ENCODE results near the gene NR6A1. TPM values are rescaled to one million over a fixed set of nuclear protein-coding genes. Genes with fewer than 3 reads are reported as not detected.
A peak's percentile ranks its signal among the peaks of the same experiment; 100 is the strongest.

NR6A1 gene
- total RNA-seq, 4 donors from 2014 or later: 1.8 to 2.8 (median 2.0) TPM

- no peaks in the 10 kb centered on the region for H3K9me3 ChIP-seq
- intact Hi-C loops (cut with DNase I): no loop called here
- H3K4me1 ChIP-seq: peaks cover 11 to 26% (median 24%) of the 10 kb centered on the region in 4 donors
- TF ChIP-seq POLR2A (IDR thresholded peaks at IDR 0.05; ENCODE audit: low read depth): no peak
- TF ChIP-seq CTCF (IDR thresholded peaks at IDR 0.05): no peak
- TF ChIP-seq POLR2AphosphoS5 (IDR thresholded peaks at IDR 0.05): no peak
- no peak for TF ChIP-seq EP300 (IDR thresholded peaks at IDR 0.05)
- no peak for DNase-seq (ENCODE audit: extremely low spot score)
- peaks cover 3 to 41% (median 20%) of the 10 kb centered on the region in 4 donors for H3K36me3 ChIP-seq
- 93% methylated on average over 5 of the region's 20 CpGs for WGBS
- H3K27me3 ChIP-seq: no peaks in the 10 kb centered on the region
- no peak overlapping the region for H3K4me3 ChIP-seq
- H3K27ac ChIP-seq (replicated peaks in 1 of 4): no peak overlapping the region
Measured at GRCh38 chr9:124786881-124787573, 15.9 kb upstream of the NR6A1 start.

- H3K4me3 ChIP-seq: no peak overlapping the region
- WGBS: 18% methylated on average over 2 of the region's 2 CpGs
- intact Hi-C loops (cut with DNase I): no loop called here
- TF ChIP-seq POLR2A (IDR thresholded peaks at IDR 0.05; ENCODE audit: low read depth) (no peak), POLR2AphosphoS5 (IDR thresholded peaks at IDR 0.05) (peak in 1 of 2 donors; percentile 51)
- H3K27ac ChIP-seq (replicated peaks in 1 of 4): peak overlapping the region in 3 of 4 donors; percentile 42 to 65 (median 65)
- peak; percentile 66 for DNase-seq (ENCODE audit: extremely low spot score)
- no peaks in the 10 kb centered on the region for H3K9me3 ChIP-seq
- peaks cover 24 to 50% (median 45%) of the 10 kb centered on the region in 4 donors for H3K4me1 ChIP-seq
- H3K27me3 ChIP-seq: no peaks in the 10 kb centered on the region
- H3K36me3 ChIP-seq: peaks cover 3 to 29% (median 16%) of the 10 kb centered on the region in 4 donors
Measured at GRCh38 chr9:124784509-124784908, 13.4 kb upstream of the NR6A1 start.

GRCh38 chr9:124783830-124784229, 12.7 kb upstream of the NR6A1 start:
- intact Hi-C loops (cut with DNase I): no loop called here
- WGBS: 92% methylated on average over 2 of the region's 2 CpGs

GRCh38 chr9:124782661-124783574, 11.8 kb upstream of the NR6A1 start:
- no peaks in the 10 kb centered on the region for H3K9me3 ChIP-seq
- WGBS: 80% methylated on average over 8 of the region's 13 CpGs
- no peak overlapping the region for H3K4me3 ChIP-seq
- TF ChIP-seq EP300 (IDR thresholded peaks at IDR 0.05) (no peak), POLR2AphosphoS5 (IDR thresholded peaks at IDR 0.05) (no peak), CTCF (IDR thresholded peaks at IDR 0.05) (no peak), POLR2A (IDR thresholded peaks at IDR 0.05; ENCODE audit: low read depth) (no peak)
- H3K27ac ChIP-seq (replicated peaks in 1 of 4): peak overlapping the region; percentile 43 to 84 (median 65)
- H3K27me3 ChIP-seq: no peaks in the 10 kb centered on the region
- intact Hi-C loops (cut with DNase I): no loop called here
- peaks cover 3 to 13% (median 8%) of the 10 kb centered on the region in 4 donors for H3K36me3 ChIP-seq
- peaks cover 38 to 65% (median 60%) of the 10 kb centered on the region in 4 donors for H3K4me1 ChIP-seq
- peak; percentile 75 for DNase-seq (ENCODE audit: extremely low spot score)

More at GRCh38 chr9:124783830-124784229, 12.7 kb upstream of the NR6A1 start:
- Histone ChIP-seq H3K27ac (replicated peaks in 1 of 4) (peak overlapping the region in 3 of 4 donors; percentile 42 to 65 (median 65)), H3K27me3 (no peaks in the 10 kb centered on the region), H3K36me3 (peaks cover 3 to 22% (median 12%) of the 10 kb centered on the region in 4 donors), H3K9me3 (no peaks in the 10 kb centered on the region), H3K4me3 (no peak overlapping the region), H3K4me1 (peaks cover 31 to 56% (median 52%) of the 10 kb centered on the region in 4 donors)
- peak; percentile 77 for DNase-seq (ENCODE audit: extremely low spot score)
- TF ChIP-seq POLR2A (IDR thresholded peaks at IDR 0.05; ENCODE audit: low read depth): no peak
- TF ChIP-seq POLR2AphosphoS5 (IDR thresholded peaks at IDR 0.05): no peak
- no peak for TF ChIP-seq CTCF (IDR thresholded peaks at IDR 0.05)
- TF ChIP-seq EP300 (IDR thresholded peaks at IDR 0.05): no peak

All from esophagus muscularis mucosa (tissue), 4 donors.